ENCODE data around the gene NADSYN1.
"Not testable (repeated sequence)": the region's sequence is repeated elsewhere in the genome, so short reads cannot be mapped to it uniquely, and the experiment has no call there.

Gene NADSYN1

DNA sequence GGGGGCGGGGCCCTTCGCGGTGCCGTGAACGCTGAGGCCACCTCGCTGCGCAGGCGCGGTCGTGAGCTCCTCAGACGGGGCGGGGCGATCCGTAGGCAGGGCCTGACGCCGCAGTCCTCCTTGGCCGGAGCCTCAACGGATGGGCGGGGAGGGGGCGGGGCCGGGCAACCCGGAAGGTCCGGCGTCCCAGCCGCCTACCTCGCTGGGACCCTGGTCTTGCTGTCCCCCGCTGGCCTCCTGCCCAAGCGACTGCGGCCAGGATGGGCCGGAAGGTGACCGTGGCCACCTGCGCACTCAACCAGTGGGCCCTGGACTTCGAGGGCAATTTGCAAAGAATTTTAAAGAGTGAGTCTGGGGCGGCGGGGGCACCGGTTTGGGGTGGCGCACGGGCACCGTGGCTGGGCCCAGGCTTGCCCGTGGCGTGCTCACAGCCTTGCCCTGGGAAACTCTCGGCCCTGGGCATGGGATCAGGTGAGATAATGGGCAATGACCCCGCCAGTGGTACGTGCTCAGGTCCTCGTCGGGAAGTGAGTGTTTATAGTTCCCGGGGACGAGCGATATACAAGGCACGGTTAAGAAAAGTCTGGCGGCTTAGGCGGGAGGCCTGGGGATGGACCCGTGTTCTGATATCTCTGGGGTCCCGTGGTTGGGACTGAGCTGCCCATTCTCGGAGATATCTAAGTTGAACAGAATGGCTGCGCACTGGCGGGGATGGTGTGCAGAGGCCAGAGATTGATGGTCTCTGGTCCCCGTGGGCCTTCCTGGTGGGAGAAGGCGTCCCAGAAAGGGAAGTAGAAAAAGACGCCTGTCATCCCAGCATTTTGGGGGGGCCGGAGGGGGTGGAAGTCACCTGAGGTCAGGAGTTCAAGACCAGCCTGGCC is at the start of gene NADSYN1:
TSS of gene NADSYN1 (plus strand) at position 167 of the 881 bp plus-strand sequence. CDS start at position 261, 94 bp downstream.
- peak; percentile 98 for DNase-seq (ENCODE audit: low spot score)

DNA sequence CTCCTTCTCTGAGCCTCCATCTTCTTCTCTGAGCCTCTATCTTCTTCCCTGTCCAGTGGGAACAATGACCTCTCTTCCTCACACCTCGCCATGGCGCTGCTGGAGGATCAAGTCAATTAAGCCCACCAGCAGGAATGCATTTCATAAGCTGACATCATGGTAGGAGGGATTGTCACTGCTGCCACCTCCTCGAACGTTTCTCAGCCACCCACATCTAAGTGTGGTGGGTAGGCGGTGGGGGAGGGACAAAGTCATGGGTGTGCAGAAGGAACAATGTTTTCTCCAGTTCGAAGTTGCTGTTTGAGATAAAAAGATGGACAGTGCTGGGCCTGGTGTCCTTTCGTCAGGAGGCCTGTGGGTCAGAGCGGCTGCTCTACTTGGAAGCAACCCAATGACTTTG is 48.8 kb upstream of the NADSYN1 start:
- DNase-seq (ENCODE audit: low spot score): no peak

DNA sequence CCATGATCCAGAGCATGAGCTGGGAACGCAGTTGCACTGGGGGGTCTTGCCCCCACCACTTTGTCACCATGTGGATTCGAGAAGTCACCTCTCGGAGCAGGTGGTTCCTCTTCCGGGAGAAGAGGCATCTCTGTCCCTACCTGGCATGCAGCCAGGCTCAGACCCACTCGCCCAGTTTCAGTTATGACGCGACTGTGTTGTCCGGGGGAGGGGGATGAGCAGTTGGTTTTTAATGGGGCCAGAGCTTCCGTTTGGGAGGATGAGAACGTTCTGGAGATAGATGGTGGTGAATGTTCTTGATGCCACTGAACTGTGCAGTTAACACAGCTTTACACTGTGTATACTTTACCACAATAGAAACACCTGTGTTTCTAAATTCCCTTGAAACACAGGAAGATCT is 46.3 kb upstream of the NADSYN1 start:
- no peak for DNase-seq (ENCODE audit: low spot score)

DNA sequence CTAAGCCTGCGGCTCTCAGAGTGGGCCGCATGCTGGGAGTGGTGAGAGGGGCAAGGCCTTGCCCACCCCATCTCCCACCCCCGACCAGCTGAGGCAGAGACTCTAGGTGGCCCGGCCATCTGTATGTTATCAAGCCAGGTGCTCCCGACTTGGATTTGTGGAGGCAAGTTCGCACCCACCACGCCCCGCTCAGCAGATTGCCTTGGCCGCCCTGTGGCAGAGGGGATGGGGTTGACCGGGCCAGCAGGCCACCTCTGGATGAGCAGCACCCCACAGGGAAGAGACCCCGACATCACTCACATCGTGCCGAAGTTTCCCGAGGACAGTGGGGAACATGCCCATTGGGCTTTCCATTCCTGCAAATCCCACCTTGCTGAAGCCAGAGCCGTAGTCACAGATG is 45.6 kb upstream of the NADSYN1 start:
- DNase-seq (ENCODE audit: low spot score): no peak

DNA sequence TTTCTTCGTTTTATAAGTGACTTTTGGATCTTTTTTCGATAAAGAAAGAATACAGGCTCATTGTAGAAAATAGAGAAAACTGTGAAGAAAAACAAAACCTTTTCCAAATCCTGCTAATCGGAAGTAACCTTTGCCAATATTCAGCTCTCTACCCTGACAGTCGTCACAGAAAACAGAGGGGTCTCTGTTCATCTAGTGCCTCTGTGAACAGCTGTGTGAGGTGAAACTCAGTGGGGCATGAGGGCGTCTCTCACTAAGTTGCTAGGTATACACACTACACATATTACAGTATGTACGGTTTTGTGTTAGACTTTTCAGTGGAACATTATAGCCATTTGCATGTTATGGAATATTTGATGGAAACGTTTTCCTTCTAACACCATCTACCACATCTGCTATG is 44.2 kb upstream of the NADSYN1 start:
- DNase-seq (ENCODE audit: low spot score): no peak

DNA sequence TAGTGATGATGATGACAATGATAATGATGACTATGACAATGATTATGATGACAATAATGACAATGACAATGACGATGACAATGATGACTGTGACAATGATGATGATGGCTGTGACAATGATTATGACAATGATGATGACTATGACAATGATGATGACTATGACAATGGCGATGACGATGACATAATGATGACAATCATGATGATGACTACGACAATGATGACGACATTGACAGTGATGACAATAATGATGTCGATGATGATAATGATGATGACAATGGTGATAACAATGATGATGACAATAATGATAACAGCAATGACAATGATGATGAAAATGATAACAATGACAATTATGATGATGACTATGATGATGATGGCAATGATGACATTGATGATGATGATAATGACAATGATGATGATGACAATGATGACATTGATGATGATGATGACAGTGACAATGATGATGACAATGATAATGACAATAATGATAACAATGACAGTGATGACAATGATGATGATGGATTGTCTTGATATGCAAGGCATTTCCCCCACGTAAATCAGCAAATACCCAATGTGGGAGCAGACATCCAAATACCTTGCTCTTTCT is 42.5 kb upstream of the NADSYN1 start:
- DNase-seq (ENCODE audit: low spot score): no peak

DNA sequence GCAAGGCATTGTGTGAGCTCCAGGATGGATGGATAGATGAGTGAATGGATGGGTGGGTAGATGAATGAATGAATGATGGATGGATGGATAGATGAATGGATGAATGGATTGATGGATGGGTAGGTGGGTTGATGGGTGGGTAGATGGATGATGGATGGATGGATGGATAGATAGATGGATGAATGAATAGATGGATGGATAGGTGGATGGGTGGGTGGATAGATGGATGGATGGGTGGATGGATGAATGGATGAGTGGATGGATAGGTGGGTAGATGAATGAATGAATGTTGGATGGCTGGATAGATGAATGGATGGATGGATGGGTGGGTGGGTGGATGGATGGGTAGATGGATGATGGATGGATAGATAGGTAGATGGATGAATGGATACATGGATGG is 38.4 kb upstream of the NADSYN1 start:
- DNase-seq (ENCODE audit: low spot score): no peak

DNA sequence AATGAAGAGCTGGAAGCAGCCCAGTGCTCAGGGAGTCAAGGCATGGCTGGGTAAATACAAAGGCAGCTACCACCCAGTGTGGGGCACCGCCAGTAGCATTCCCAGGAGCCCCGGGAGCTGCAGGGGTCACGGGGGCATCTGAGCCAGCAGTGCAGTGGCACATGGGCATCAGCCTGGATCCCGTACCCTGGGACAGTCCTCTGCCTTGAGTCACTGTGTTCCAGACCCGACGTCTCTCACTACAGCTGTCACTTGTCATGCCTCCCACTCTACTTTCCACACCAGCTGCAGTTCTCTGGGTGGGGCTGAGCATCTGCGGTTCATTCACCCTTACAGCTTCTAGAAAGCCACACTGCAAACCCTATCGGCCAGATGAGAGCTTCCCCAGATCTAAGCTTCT is 34.4 kb upstream of the NADSYN1 start:
- DNase-seq (ENCODE audit: low spot score): peak; percentile 59

DNA sequence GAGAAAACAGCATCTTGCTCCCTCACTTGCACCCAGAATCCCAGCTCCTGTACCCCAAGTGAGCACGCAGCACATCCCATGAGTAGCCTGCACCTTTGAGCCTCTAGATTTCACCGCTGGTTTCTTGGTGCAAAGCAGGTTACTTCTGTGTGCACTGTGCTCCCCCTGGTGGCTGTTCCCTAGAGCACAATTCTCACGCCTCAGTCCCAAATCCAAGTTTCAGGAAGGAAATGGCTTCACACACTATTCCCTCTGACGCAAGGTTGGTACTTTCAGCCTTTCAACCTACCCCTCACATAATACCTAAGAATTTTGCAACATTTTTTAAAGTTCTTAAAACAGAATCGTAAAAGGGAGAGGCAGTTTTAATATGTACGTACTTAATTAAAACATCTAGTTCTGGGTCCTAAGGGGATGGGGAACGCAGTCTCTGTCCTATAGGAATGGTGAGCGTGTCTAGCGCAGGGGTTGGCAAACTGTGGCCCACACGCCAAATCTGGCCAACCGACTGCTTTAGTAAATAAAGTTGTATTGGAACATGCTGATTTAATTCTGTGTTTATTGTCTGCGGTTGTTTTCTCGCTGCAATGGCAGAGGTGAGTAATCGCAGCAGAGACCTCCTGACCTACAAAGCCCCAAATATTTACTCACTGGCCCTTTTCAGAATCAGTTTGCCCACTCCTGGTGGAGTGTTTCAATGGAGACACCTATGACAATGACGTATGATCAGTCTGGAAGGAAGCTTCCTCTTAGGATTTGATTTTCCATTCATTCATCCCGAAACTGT is 32.4 kb upstream of the NADSYN1 start:
- peak; percentile 61 for DNase-seq (ENCODE audit: low spot score)

DNA sequence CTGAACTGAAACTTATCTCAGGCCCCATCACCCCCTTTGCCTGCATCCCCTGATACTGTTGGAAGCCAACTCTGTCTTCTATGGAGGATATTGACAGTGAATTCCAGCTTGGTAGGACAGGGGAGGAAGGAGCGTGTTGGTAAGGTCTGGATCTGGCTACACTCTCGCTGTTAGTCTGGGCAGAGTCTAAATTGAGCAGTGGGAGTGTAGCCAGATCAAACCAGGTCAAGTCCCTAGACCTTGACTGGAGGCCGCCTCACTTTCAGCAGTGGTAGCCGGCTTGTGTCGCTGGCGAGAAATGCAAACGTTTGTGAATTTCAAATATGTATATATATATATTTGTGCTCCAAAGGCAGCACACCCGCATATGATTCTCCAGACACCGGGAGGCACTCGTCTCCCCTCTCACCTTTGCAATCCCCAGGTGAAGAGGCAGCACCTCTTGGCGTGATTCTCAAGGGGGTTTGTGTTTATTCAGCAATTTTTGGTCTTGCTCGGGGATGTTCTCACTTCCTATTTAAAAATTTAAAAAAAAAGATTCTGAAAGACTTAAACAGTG is 31.5 kb upstream of the NADSYN1 start:
- DNase-seq (ENCODE audit: low spot score): no peak

DNA sequence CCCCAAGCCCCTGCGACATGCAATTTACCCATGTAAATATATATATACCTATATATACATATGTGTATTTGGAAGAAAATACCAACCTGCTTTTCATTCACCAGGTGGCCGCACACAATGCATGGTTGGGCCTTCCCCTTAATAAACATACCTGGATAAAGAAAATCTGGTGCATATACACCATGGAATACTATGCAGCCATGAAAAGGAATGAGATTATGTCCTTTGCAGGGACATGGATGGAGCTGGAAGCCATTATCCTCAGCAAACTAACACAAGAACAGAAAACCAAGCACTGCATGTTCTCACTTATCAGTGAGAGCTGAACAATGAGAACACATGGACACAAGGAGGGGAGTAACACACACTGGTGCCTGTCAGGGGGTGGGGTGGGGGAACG is 30.7 kb upstream of the NADSYN1 start:
- DNase-seq (ENCODE audit: low spot score): not testable (repeated sequence)

DNA sequence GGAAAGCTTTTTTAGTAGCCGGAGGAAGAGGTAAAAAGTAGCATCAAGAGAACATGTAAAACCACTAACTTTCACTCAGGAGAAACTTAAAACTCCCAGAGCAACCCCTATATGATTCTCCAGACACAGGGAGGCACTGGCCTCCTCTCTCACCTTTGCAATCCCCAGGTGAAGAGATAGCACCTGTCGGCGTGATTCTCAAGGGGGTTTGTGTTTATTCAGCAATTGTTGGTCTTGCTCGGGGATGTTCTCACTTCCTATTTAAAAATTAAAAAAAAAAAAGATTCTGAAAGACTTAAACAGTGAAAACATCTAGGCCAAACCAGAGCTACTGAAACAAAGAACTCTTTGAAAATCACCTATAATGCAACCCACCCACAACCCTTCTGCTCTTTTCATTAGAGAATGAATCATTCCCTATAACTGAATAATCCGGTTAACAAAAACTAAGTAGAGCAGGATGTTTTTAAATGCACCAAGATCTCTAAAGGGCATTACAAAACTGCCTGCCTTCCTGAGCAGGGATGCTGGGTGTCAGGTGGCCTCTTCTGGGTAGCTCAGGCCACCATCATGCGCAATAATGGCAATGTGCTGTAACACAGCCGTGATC is 29.7 kb upstream of the NADSYN1 start:
- DNase-seq (ENCODE audit: low spot score): no peak

DNA sequence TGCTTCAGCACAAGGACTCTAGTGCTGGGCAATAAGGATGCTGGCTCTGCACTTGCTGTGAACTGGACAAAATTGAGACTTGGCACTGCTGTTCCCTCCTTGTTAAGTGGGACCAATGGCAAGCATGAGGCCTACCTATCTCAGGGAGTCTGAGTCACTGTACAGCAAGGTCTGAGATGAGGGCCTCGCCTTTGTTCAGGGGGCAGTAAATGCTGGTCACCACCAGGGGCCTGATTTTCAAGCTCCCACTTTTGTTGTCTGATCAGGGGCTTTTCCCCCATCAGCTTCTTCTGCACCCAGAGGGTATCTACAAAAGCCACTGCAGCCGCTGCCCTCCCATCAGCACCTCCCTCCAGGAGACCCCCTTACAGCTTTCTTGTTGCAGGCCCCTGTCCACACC is 27.6 kb upstream of the NADSYN1 start:
- DNase-seq (ENCODE audit: low spot score): no peak

DNA sequence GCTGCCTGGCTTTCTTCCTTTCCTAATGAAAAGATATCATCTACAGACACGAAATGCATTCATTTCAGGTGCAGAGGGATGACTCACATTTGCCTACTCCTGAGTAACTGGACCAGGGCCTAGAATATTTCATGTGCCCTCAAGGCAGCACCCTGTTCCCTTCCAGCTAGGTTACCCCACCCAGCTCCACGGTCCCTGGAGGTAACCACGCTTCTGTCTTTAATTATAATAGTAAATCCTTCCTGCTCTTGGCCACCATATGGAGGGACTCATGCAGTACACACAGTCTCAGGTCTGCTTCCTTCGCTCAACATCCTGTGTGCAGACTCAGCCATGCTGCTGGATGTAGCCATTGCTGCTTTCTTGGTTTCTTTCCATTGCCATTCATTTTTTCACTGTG is 27.1 kb upstream of the NADSYN1 start:
- DNase-seq (ENCODE audit: low spot score): no peak

DNA sequence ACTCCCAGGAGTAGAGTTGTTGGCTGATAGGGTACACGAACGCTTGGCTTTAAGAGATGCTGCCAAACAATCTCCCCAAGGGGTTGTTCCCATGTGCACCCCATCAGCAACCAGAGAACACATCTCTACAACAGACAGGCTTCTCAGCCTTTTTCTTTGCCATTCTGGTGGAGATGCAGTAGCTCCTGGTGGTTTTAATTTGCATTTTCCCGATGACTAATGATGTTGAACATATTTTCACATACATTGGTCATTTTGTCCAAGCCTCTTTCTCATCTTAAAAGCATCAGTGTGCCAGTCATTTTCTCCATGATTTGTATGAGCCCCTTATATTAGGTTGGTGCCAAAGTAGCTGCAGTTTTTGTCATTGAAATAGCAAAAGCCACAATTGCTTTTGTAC is 26.6 kb upstream of the NADSYN1 start:
- no peak for DNase-seq (ENCODE audit: low spot score)

DNA sequence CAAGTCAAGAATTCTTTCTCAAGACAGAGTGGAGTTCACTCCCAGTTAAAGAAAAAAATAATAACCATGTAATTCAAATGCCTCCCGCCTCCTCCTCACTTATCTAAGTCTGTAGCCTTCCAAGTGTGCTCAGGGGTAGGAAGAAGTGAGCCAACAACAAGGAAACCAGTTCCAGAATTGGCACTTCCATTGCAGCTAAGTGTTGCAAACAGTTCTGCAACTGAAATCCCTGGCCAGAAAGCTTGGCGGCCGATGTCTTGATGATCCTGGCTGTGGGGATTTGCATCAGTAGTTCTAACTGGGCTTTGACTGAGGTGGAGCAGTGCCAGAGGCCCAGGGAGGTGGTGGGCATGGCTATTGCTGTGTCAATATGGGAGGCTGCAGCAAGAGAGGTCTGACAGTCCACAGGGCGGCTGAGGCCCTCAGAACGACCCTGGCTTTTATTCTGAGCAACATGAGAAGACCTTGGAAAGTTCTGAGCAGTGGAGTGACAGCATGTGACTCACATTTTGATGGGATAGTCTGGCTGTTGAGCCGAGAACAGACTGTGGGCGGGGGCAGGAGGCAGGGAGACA is 24.1 kb upstream of the NADSYN1 start:
- no peak for DNase-seq (ENCODE audit: low spot score)

DNA sequence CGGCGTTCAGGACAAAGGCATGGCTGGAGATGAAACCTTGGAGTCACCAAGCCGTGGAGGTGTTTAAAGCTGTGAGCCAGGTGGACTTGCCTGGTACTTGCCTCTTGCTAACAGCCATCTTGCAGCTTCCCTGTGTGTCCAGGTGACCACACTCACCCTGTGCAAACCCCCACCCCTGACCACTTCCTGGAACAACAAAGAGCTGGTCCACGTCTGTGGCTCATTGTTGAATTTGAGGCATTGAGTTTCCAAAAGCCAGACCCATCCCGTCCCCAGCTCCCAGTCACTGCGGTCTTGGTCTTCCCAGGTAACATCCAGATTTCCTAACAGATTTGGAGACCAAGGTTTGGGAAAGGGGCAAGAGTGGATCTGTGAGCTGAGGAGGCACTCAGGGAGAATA is 23.3 kb upstream of the NADSYN1 start:
- no peak for DNase-seq (ENCODE audit: low spot score)

DNA sequence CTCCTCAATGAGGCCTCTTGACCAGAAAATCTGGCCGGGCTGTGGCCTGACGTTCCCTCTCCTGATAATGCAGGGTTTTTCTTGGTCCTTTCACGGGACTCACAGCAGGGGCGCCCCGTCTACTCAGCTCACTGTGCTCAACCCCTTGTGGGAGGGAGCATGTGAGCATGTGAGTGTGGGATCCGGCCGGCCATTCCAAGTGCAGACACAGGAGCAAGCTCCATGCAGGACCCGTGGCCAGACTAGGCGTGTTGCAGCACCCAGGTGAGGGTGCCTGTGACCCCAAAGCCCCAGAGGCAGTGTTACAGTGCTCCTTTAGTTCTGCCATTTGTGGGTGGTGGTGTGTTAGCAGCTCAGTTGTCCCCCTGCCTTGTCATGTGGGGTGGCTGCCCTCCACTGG is 22.8 kb upstream of the NADSYN1 start:
- DNase-seq (ENCODE audit: low spot score): no peak

DNA sequence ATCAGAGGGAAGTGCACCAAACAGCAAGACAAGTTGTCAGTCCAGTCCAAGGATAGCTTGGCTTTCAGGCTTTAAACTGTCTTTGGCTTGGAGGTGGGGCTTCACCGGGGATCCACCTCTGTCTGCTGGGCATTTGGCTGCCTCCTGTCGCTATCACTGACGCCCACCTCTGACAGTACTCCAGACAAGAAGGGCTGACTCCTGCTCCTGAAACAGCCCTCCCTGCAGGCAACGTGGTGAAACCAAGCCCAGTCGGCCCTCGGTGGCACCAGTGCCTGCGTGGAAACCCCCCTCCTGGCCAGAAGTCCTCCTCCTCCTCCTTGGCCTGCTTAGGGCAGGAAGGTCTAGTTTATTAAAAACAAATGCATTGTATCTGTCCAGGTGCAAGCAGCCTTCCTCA is 21.7 kb upstream of the NADSYN1 start:
- no peak for DNase-seq (ENCODE audit: low spot score)

DNA sequence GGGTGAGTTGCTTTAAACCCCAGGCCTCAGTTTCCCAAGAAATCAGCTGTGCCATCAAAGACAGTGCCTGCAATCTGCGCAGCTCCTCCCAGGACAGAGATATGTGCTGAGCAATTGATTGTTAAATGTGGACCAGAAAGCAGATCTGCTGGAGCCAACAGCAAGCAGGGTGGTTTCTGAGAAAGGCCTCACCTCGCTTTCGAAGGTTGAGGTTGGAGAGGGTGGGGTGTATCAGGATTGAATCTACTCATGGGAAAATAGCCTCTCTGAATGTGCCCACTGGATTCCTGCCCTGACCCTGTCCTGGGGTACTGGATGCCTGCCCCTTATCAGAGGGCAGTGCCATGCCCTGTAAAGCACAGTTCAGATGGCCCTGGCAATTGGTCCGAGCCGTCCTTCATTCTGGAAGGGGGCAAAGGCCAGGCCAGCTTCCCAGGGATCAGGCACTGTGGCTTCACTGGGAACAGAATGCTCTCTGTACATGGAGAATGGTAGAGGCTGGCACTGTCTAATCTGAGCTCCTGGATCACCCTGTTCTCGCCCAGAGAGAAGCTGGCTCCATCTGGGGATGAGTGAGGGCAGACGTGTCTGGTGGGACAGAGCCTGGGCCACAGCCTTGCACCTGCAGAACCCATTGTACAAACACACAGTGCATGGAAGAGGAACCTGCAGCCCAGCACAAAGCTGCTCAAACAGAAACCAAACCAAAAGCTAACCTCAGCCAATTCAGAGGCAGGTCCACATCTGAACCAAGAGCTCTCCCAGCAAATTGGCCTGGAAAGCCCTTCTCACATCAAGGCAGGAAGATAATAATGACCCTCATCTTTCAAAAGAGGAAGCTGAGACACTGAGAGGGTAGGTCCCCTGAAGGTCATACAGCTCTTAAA is 20.0 kb upstream of the NADSYN1 start:
- DNase-seq (ENCODE audit: low spot score): peak; percentile 82
